Retinal pigment epithelial cell (primary cell): Measurements from ENCODE around the gene NTPCR.
A peak's percentile ranks its signal among the peaks of the same experiment; 100 is the strongest.

ENCODE experiments used
- DNase-seq: peaks from one replicate; pipeline ENCODE4 v3.0.0-alpha.2; 2010; ENCODE audit warnings: low read depth
- H3K4me3 ChIP-seq: 2 replicates; pipeline ENCODE4 v1.5.1; 2011; ENCODE audit warnings: mild to moderate bottlenecking, low read length, control low read depth, moderate library complexity
- CTCF ChIP-seq: conservative IDR thresholded peaks from 2 replicates; pipeline ENCODE4 v1.5.1; 2011; ENCODE audit warnings: low read depth, low read length, control low read depth, inconsistent platforms

NTPCR gene

GRCh38 chr1:232951605-232952004, 1.2 kb downstream of the NTPCR start:
- no peak for DNase-seq
- no peak for TF ChIP-seq CTCF
- H3K4me3 ChIP-seq, result peak overlapping the region; percentile 72

- DNase-seq, result no peak
- TF ChIP-seq CTCF, result peak; percentile 75
Observed at GRCh38 chr1:232952514-232953499, 2.4 kb downstream of the NTPCR start.

GRCh38 chr1:232954594-232955365, 4.4 kb downstream of the NTPCR start:
- H3K4me3 ChIP-seq, result no peak overlapping the region
- no peak for DNase-seq
- TF ChIP-seq CTCF, result no peak

More at GRCh38 chr1:232952514-232953499, 2.4 kb downstream of the NTPCR start:
- no peak overlapping the region for H3K4me3 ChIP-seq

- no peak for TF ChIP-seq CTCF
Observed at GRCh38 chr1:232956081-232956480, 5.7 kb downstream of the NTPCR start.

GRCh38 chr1:232958067-232958466, 7.7 kb downstream of the NTPCR start:
- no peak for DNase-seq
- TF ChIP-seq CTCF, result no peak
- H3K4me3 ChIP-seq, result no peak overlapping the region

More at GRCh38 chr1:232956081-232956480, 5.7 kb downstream of the NTPCR start:
- H3K4me3 ChIP-seq, result no peak overlapping the region
- no peak for DNase-seq

GRCh38 chr1:232962761-232963745, 12.6 kb downstream of the NTPCR start:
- H3K4me3 ChIP-seq, result no peak overlapping the region
- no peak for DNase-seq
- no peak for TF ChIP-seq CTCF
